Activated CD4-positive, alpha-beta T cell treated with anti-CD3 and anti-CD28 coated beads for 36 hours (primary cell): ENCODE results near the gene UGT1A8. TPM values are rescaled to one million over a fixed set of nuclear protein-coding genes. Genes with fewer than 3 reads are reported as not detected.

ENCODE experiments used
- ATAC-seq: fragments of 200-7000 bp; cut with Tn5 transposase; one replicate; pipeline ENCODE4 v1.10.0; 2021; ENCODE audit warnings: mild to moderate bottlenecking, moderate library complexity
- CTCF ChIA-PET: fragments of 350-600 bp; sonication (Branson Sonifier 250); formaldehyde crosslinking; loops from one replicate; lab custom pipeline; 2021; ENCODE audit warnings: antibody characterized with exemption; lab: Charles Lee
- POLR2A ChIA-PET: fragments of 350-600 bp; sonication (Branson Sonifier 250); formaldehyde crosslinking; loops from one replicate; lab custom pipeline; 2021; ENCODE audit warnings: antibody characterized with exemption, inconsistent platforms; lab: Charles Lee
- DNase-seq: peaks from one replicate; pipeline ENCODE4 v3.0.0-alpha.2; 2020
- H3K27ac Mint-ChIP-seq: one replicate; pipeline ENCODE4 v1.8.0; 2021; ENCODE audit warnings: mixed read lengths
- H3K27me3 Mint-ChIP-seq: one replicate; pipeline ENCODE4 v1.8.0; 2021; ENCODE audit warnings: mixed read lengths
- H3K36me3 Mint-ChIP-seq: one replicate; pipeline ENCODE4 v1.8.0; 2021; ENCODE audit warnings: low read depth, mixed read lengths
- H3K4me1 Mint-ChIP-seq: one replicate; pipeline ENCODE4 v1.8.0; 2021; ENCODE audit warnings: mixed read lengths
- H3K4me3 Mint-ChIP-seq: one replicate; pipeline ENCODE4 v1.8.0; 2021; ENCODE audit warnings: mild to moderate bottlenecking, moderate library complexity, mixed read lengths
- H3K9me3 Mint-ChIP-seq: one replicate; pipeline ENCODE4 v1.8.0; 2021; ENCODE audit warnings: low read depth, mixed read lengths
- intact Hi-C, 2 experiments: fragments of 100-400 bp; cut with DNase I in 1 of 2; cut with micrococcal nuclease in 1 of 2; formaldehyde crosslinking; loops; one replicate each; pipeline versions ENCODE4 v1.14.2 to v1.15.1; 2022 to 2024; cut with DNase I, micrococcal nuclease
- total RNA-seq, 2 experiments: library from RNA; stranded (reverse); gene quantifications; one replicate each; pipeline ENCODE4 v1.2.3, GENCODE V29; 2021

The UGT1A8 gene
- total RNA-seq, 2 experiments from 2014 or later = not detected

DNA sequence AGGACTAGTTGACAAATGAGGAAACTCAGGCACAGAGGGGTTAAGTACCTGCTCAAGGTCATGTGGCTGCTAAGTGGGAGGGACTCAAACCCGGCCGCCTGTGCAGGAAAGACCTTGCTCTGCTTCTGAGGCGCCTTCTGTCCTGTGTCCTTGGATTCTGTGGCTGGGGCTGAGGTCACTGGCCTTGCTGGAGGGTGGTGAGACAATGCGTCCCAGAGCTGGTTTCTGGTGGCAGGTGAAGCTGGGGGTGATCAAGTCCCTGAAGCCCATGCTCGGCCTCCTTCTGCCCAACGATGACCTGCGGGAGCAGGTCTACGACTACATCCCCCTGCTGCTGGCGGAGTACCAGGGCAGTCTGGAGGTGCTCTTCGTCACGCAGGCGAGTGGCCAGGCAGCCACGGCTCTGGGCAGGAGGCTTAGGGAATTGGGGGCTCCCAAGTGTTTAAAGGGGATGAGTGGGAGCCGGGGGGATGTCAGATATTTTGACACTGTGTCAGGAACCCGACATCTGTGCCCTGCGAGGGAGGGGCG, 176.8 kb downstream of the UGT1A8 start:
- POLR2A ChIA-PET = no interaction called here
- no peak overlapping the region for H3K27ac Mint-ChIP-seq
- H3K27me3 Mint-ChIP-seq = no peaks in the 10 kb centered on the region
- intact Hi-C loops = no loop called here
- H3K9me3 Mint-ChIP-seq = no peaks in the 10 kb centered on the region
- CTCF ChIA-PET = no interaction called here
- no peaks in the 10 kb centered on the region for H3K36me3 Mint-ChIP-seq
- H3K4me3 Mint-ChIP-seq = no peak overlapping the region
- ATAC-seq (no peak), DNase-seq (no peak)
- H3K4me1 Mint-ChIP-seq = no peaks in the 10 kb centered on the region

DNA sequence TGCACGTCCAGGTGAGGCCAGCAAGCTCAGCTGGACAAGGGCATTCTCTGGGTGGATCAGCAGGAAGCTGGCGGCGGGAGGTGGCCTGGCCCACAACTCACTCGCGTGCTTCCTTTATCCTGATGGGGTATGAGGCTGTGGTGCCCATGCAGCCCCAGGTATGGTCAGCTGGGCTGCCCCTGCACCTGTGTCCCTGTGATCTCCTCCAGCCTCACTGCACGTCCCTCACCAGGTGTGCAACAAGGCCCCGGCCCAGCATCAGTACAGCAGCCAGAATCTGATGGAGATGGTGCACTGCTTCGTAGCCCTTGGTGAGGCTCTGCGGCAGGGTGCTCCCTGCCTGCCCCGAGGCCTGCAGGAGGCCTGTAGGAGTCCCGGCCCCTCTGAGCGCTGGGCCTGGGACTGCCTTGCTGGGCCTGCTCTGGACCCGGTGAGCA, 178.3 kb downstream of the UGT1A8 start:
- intact Hi-C loops = no loop called here
- Mint-ChIP-seq H3K27me3 (peaks cover 4% of the 10 kb centered on the region), H3K27ac (no peak overlapping the region), H3K4me1 (no peaks in the 10 kb centered on the region), H3K4me3 (no peak overlapping the region), H3K9me3 (no peaks in the 10 kb centered on the region), H3K36me3 (no peaks in the 10 kb centered on the region)
- DNase-seq = no peak
- CTCF ChIA-PET = no interaction called here
- POLR2A ChIA-PET = no interaction called here
- no peak for ATAC-seq

DNA sequence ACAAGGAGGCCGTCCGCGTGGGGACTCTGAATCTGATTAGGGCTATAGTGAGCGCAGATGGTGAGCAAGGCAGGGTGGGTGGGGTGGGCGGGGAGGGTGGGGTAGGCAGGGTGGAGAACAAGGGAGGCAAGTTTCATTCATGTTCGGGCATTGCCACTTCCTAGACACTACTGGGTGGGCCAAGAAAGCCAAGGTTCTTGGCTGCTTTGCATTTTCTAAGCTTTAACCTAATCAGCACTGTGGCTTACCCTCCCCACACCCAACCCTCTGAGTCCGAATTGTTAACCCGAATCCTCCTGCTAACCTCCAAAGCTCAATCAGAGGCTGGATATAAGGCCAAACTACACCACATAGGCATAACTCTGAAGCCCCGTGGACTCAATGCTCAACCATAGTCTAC, 178.8 kb downstream of the UGT1A8 start:
- no peak for ATAC-seq
- intact Hi-C loops = no loop called here
- Mint-ChIP-seq H3K4me1 (peaks cover 2% of the 10 kb centered on the region), H3K36me3 (no peaks in the 10 kb centered on the region), H3K27ac (no peak overlapping the region), H3K4me3 (no peak overlapping the region), H3K27me3 (peaks cover 4% of the 10 kb centered on the region), H3K9me3 (no peaks in the 10 kb centered on the region)
- no peak for DNase-seq
- CTCF ChIA-PET = no interaction called here
- POLR2A ChIA-PET = no interaction called here

DNA sequence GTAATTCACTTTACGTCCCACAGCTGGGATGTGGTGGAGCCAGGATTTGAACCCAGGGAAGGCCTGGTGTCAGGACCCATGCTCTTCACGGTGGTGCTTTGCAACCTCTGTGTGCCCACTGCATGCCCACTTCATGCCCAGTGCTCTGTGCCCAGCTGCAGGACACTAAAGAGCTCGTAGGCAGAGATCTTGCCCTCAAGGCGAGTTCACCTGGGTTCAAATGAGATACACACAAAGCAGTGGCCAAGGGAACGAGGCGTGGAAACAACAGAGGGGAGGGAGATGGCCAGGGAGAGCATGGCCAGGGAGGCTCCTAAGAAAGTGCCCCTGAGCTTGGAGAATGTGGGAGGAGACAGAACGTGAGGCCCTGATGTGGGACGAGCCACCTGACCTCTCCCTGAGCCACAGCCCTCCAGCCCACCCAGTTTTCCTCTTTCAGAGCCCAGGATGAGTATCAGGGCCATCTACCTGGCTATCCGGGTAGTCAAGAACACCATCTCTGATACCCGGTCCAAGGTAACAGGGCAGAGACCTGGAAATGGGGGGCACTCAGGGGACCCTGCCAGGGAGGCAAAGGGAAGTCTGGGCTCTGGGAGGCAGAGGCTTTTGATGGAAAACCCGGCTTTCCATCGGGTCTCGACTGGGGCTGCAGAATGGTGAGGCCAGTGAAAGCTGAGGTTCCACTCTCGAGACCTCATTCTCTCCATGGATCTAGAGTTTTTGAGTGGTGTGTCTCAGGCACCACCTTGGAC, 181.1 kb downstream of the UGT1A8 start:
- intact Hi-C loops = no loop called here
- Mint-ChIP-seq H3K9me3 (no peaks in the 10 kb centered on the region), H3K4me1 (peaks cover 2% of the 10 kb centered on the region), H3K4me3 (no peak overlapping the region), H3K27ac (no peak overlapping the region), H3K36me3 (no peaks in the 10 kb centered on the region), H3K27me3 (peaks cover 4% of the 10 kb centered on the region)
- POLR2A ChIA-PET = no interaction called here
- CTCF ChIA-PET = no interaction called here
- DNase-seq (no peak), ATAC-seq (no peak)

DNA sequence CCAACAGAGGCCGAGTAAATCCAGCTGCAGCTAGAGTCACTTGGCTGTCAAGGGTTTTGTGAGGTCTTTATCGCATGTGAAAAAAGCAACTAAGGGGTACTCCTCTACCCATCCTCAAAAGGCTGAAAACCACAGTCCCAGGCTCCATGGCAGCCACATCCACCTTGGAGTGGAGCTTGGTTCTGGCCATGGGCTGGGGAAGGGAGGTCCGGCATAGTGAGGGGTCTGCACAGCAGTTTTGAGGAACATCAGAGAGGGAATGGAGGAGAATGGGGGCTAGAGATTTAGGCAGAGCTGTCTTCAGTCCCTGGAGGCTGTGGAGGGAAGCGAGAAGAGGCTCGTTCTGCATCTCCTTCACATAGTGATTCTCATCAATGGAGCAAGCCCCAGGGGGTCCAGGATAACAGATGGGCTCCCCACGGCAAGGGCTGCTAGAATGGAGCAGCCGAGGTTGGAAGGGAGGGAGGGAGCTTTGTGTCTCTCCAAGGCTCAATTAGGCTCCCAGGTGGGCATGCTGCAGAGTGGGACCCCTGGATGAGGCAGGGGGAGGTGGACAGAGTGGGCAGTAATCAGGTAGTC, 181.7 kb downstream of the UGT1A8 start:
- Mint-ChIP-seq H3K36me3 (no peaks in the 10 kb centered on the region), H3K27ac (no peak overlapping the region), H3K4me3 (no peak overlapping the region), H3K27me3 (peaks cover 5% of the 10 kb centered on the region), H3K9me3 (no peaks in the 10 kb centered on the region), H3K4me1 (peaks cover 2% of the 10 kb centered on the region)
- POLR2A ChIA-PET = no interaction called here
- ATAC-seq = no peak
- DNase-seq = no peak
- CTCF ChIA-PET = interaction anchor here (0.8 kb wide), 1 partner anchor 88 kb away, joined by 3 read pairs; no protein-coding TSS in a partner anchor
- intact Hi-C loops = no loop called here

DNA sequence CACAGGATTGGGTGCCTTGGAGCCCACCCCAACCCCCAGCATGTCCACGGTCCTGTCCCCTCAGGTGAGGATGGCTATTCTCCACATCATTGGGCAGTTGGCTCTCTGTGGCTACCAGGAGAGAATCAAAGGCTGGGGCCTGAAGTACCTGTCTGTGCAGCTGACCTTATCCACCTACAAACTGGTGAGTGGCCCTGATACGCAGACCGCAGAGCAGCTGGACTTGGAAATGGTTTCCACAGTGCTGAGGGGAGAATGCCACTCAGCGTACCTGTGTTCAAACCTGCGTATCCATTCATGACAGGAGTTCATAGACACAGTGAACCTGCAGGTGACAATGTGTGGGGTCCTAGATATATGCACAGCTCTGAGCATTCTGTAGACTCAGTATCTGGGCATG, 182.3 kb downstream of the UGT1A8 start:
- Mint-ChIP-seq H3K27ac (no peak overlapping the region), H3K36me3 (no peaks in the 10 kb centered on the region), H3K4me3 (no peak overlapping the region), H3K27me3 (peaks cover 9% of the 10 kb centered on the region), H3K9me3 (no peaks in the 10 kb centered on the region), H3K4me1 (peaks cover 2% of the 10 kb centered on the region)
- CTCF ChIA-PET = interaction anchor here (0.8 kb wide), 1 partner anchor 88 kb away, joined by 3 read pairs; no protein-coding TSS in a partner anchor
- POLR2A ChIA-PET = no interaction called here
- no peak for ATAC-seq
- no peak for DNase-seq
- intact Hi-C loops = no loop called here

DNA sequence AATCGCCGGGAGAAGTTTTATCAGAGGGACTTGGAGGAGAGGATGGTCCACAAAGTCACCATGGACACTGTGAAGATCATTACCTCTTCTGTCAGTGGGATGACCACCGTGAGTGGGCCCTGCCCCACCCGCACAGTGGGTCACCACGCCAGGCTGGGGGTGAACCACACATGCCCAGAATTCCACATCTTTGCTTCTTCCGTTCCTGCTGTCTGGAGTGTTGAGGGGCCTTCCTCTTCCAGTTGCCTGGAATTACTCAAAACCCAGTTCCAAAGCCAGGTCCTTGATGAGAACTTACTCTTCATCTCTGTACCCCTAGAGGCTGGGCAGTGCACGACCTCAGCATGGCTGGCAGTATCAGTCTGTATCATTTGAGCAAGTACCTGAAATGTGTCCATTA, 182.8 kb downstream of the UGT1A8 start:
- intact Hi-C loops = no loop called here
- H3K27me3 Mint-ChIP-seq = peaks cover 9% of the 10 kb centered on the region
- H3K9me3 Mint-ChIP-seq = no peaks in the 10 kb centered on the region
- ChIA-PET POLR2A (no interaction called here), CTCF (interaction anchor here (0.8 kb wide), 1 partner anchor 89 kb away, joined by 3 read pairs; no protein-coding TSS in a partner anchor)
- DNase-seq (no peak), ATAC-seq (no peak)
- peaks cover 2% of the 10 kb centered on the region for H3K4me1 Mint-ChIP-seq
- H3K36me3 Mint-ChIP-seq = no peaks in the 10 kb centered on the region
- H3K4me3 Mint-ChIP-seq = no peak overlapping the region
- H3K27ac Mint-ChIP-seq = no peak overlapping the region

DNA sequence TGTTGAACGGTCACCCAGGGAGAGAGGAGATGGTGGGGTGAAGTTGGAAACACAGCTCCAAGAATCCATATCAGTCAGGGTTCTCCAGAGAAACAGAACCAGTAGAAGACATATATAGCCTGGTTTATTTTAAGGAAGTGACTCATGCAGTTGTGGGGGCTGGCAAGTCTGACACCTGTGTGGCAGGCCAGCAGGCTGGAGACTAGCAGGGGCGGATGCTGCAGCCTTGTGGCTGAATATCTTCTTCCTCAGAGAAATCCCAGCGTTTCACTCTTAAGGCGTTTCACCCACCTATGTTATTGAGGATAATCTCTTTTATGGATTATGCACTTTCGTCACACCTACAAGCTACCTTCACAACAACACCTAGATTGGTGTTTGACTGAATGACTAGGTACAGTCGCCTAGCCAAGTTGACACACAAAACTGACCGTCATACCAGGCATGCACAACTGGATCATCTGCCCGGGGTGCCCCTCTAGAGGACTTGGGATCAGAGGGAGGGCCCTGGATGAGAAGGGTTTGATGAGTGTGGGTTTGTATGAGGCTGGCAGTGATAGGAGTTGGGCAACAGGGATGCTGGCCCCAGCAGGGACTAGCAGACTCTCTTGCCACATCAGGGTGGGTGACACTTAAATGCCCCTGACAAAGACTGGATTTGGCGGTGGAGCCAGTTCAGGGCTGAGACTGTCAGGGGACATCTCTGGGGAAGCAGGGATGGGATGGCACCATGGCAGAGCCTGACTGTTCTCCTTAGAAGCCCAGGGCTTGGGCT, 184.1 kb downstream of the UGT1A8 start:
- intact Hi-C loops = no loop called here
- no peaks in the 10 kb centered on the region for H3K9me3 Mint-ChIP-seq
- ChIA-PET POLR2A (no interaction called here), CTCF (no interaction called here)
- no peaks in the 10 kb centered on the region for H3K36me3 Mint-ChIP-seq
- no peak overlapping the region for H3K27ac Mint-ChIP-seq
- peaks cover 2% of the 10 kb centered on the region for H3K4me1 Mint-ChIP-seq
- DNase-seq (peak; percentile 43), ATAC-seq (peak; percentile 63)
- peaks cover 9% of the 10 kb centered on the region for H3K27me3 Mint-ChIP-seq
- no peak overlapping the region for H3K4me3 Mint-ChIP-seq

DNA sequence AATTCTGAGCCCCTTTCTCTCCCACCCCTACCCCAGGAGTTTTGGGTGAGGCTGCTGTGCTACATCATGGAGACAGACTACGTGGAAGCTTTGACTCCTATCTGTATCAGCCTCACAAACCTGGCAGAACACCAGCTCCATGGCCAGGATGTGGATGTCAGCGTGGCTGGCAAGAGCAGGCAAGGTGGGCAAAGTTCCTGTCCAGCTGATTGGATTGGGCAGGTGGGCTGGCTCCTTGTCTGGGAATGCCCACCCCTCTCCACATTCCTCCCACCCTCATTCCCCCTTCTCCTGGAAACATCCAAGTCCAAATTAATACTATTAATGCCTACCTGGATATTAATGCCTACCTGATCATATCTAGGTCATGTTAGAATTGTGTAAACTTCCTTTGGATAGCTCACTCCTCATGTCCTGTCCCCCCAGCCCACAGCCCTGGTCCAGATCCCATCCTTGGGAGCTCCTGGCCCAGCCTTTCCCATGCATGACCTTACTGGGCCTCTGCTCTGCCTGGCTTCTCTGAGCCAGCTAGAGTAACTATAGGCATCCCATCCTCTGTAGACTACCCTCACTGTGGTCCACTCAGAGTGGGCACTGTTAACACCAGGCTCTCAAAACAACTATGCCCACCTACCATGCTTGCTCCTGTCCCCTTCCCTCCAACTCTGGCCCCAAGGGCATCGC, 184.8 kb downstream of the UGT1A8 start:
- Mint-ChIP-seq H3K27me3 (peaks cover 9% of the 10 kb centered on the region), H3K9me3 (no peaks in the 10 kb centered on the region), H3K4me3 (no peak overlapping the region), H3K4me1 (peaks cover 2% of the 10 kb centered on the region), H3K27ac (no peak overlapping the region), H3K36me3 (no peaks in the 10 kb centered on the region)
- ChIA-PET POLR2A (no interaction called here), CTCF (no interaction called here)
- ATAC-seq (no peak), DNase-seq (no peak)
- intact Hi-C loops = no loop called here

DNA sequence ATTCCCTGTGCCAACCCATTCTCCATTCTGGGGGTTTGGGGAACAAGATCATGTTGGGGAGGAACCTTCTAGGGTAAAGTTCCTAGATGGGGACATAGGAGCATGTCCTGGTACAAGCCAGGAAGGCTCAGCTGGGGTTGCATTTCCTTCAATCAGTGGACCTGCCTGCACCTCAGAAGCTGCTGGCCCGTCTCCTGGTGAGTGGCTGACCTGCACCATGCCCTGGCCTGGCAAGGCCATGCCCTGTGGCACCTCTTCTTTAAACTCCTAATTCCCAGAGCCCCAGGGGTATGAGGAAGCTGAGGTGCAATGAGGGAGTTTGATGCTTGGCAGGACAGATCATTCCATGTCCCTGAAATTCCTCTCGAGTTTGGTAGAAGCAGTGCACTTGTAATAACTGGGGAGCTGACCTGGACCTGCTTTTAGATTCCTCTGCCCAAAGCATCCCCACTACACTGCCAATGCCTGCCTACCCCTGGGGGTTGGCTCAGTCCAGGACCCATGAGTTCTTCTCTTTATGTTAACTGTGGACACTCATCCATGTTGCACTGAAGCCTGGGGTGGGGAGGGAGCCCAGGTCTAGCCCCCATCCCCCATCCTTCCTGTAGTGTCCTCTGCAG, 186.0 kb downstream of the UGT1A8 start:
- ChIA-PET CTCF (no interaction called here), POLR2A (no interaction called here)
- Mint-ChIP-seq H3K27ac (no peak overlapping the region), H3K4me3 (no peak overlapping the region), H3K9me3 (no peaks in the 10 kb centered on the region), H3K27me3 (peaks cover 9% of the 10 kb centered on the region), H3K4me1 (peaks cover 2% of the 10 kb centered on the region), H3K36me3 (no peaks in the 10 kb centered on the region)
- DNase-seq (no peak), ATAC-seq (no peak)
- intact Hi-C loops = no loop called here

DNA sequence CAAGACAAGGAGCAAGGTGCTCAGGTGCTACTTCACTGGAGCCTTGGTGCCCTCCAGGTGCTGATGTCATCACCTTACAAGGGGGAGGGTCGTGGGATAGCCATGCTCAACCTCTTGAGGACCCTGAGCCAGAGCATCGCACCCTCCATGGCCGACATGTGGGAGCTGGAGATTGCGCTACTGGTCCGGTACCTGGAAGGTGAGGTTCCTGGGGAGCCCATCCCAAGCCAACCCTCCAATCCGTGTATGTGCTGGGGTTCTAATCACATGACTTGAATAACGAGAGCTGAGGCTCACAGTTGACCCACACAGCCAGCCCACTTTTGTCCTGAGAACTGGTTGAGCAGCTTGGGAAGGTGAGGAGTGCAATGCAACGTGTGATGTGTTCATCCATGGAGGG, 186.6 kb downstream of the UGT1A8 start:
- CTCF ChIA-PET = no interaction called here

More for the DNA sequence above, 186.6 kb downstream of the UGT1A8 start:
- ATAC-seq (no peak), DNase-seq (no peak)
- no peak overlapping the region for H3K27ac Mint-ChIP-seq
- POLR2A ChIA-PET = no interaction called here
- peaks cover 2% of the 10 kb centered on the region for H3K4me1 Mint-ChIP-seq
- intact Hi-C loops = no loop called here
- peaks cover 9% of the 10 kb centered on the region for H3K27me3 Mint-ChIP-seq
- H3K36me3 Mint-ChIP-seq = no peaks in the 10 kb centered on the region
- H3K4me3 Mint-ChIP-seq = no peak overlapping the region
- H3K9me3 Mint-ChIP-seq = no peaks in the 10 kb centered on the region
